CD4-positive, CD25-positive, alpha-beta regulatory T cell (primary cell): Measurements from ENCODE around the gene TSPYL4. TPM values are rescaled to one million over a fixed set of nuclear protein-coding genes. Genes with fewer than 3 reads are reported as not detected.

Source experiments
- ATAC-seq, 2 donors: fragments of 150-1000 bp; cut with Tn5 transposase; one replicate each; pipeline ENCODE4 v1.10.0; 2021; ENCODE audit warnings: low read depth in 2 of 2, moderate number of reproducible peaks in 2 of 2, moderate library complexity in 1 of 2
- DNase-seq, 3 donors: peaks; one replicate each; pipeline versions ENCODE4 v3.0.0 to v3.0.0-alpha.2; 2012 to 2022; ENCODE audit warnings: mixed read lengths in 1 of 3
- H3K27ac ChIP-seq: one replicate; pipeline ENCODE4 v1.7.0; 2013; ENCODE audit warnings: mild to moderate bottlenecking, low read length; ENCODE audit not compliant: insufficient read depth, poor library complexity, severe bottlenecking
- H3K27me3 ChIP-seq: one replicate; pipeline ENCODE4 v1.7.0; 2013; ENCODE audit warnings: low read length; ENCODE audit not compliant: control insufficient read depth, insufficient read depth
- H3K36me3 ChIP-seq: one replicate; pipeline ENCODE4 v1.7.0; 2013; ENCODE audit warnings: mild to moderate bottlenecking, low read length, moderate library complexity; ENCODE audit not compliant: control insufficient read depth, insufficient read depth
- H3K4me1 ChIP-seq: 2 replicates; pipeline ENCODE4 v1.7.0; 2013; ENCODE audit warnings: mild to moderate bottlenecking, low read length; ENCODE audit not compliant: insufficient read depth, control insufficient read depth, poor library complexity, severe bottlenecking
- H3K4me3 ChIP-seq: one replicate; pipeline ENCODE4 v1.7.0; 2013; ENCODE audit warnings: low read depth, mild to moderate bottlenecking, low read length, moderate library complexity
- H3K9me3 ChIP-seq, 2 experiments: 1 replicate in 1 of 2; 2 replicates in 1 of 2; pipeline ENCODE4 v1.7.0; 2013; ENCODE audit warnings: low read length in 2 of 2, mild to moderate bottlenecking in 1 of 2, moderate library complexity in 1 of 2; ENCODE audit not compliant: control insufficient read depth in 2 of 2
- H3K27ac Mint-ChIP-seq, 3 donors: one replicate each; pipeline ENCODE4 v1.8.0; 2020 to 2022; ENCODE audit warnings: mild to moderate bottlenecking in 3 of 3, mixed read lengths in 3 of 3, moderate library complexity in 2 of 3
- H3K27me3 Mint-ChIP-seq: one replicate; pipeline ENCODE4 v1.8.0; 2022; ENCODE audit warnings: mild to moderate bottlenecking, mixed read lengths
- H3K36me3 Mint-ChIP-seq: one replicate; pipeline ENCODE4 v1.8.0; 2020; ENCODE audit warnings: mixed read lengths
- H3K4me1 Mint-ChIP-seq, 4 donors: one replicate each; pipeline ENCODE4 v1.8.0; 2020 to 2022; ENCODE audit warnings: mixed read lengths in 4 of 4, mild to moderate bottlenecking in 1 of 4
- H3K4me3 Mint-ChIP-seq, 4 donors: one replicate each; pipeline ENCODE4 v1.8.0; 2020 to 2022; ENCODE audit warnings: mild to moderate bottlenecking in 4 of 4, mixed read lengths in 4 of 4, moderate library complexity in 3 of 4
- H3K9me3 Mint-ChIP-seq, 7 donors: one replicate each; pipeline ENCODE4 v1.8.0; 2020 to 2022; ENCODE audit warnings: mixed read lengths in 7 of 7, mild to moderate bottlenecking in 3 of 7, moderate library complexity in 2 of 7
- polyA plus RNA-seq, 4 donors: library from polyadenylated mRNA; unstranded; fragments of 300-500 nt; fragmentation: Illumina TruSeq; gene quantifications; one replicate each; pipeline ENCODE4 v1.2.3, GENCODE V29; 2021
- total RNA-seq: library from RNA; stranded (reverse); gene quantifications from one replicate; pipeline ENCODE4 v1.2.3, GENCODE V29; 2022

TSPYL4 gene
- 40.2 TPM for total RNA-seq
- polyA plus RNA-seq: 10 to 100 TPM; 11.3 to 21.1 (median 14.2) TPM

DNA sequence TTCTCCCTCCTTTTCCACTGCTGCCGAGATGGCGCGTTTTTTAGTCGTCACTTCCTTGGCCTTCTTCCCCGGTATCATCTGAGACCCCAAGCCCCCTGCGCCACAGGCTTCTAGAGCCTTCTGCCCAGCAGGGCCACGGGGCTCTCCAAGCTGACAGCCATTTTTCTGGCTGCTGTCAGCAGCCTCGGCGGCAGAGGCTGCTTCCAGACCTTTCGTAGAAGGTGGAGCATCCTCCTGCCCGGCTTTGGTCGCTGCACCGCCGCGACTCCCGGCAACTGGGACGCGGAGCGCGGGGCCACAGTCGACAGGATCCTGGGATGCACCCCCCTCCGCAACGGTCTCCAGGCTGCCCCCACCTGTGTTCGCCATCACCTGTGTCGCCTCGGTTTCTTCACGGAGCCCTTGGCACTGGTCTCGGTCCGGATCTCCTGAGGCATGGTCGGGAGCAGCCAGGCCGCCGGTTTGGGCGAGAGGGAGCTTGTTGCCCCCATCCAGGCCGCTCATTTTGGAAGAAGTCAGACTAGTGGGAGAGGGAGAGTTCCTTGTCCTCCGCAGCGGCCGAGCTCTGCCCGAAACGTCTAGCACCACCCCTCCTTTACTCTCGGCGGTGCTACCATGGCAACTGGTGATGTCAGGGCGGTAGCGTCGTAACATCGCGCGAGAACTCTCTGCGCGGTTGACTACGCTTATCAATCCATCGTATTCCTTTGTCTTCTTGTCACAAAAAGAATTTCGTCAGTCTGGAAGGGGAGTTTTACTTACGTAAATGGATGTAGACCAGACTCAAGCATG, at the start of gene TSPYL4:
Gene TSPYL4, minus strand, starts transcription at position 571 of the 792 bp plus-strand sequence. Its CDS starts 67 bp downstream, at position 504.
- ATAC-seq (peak; percentile 97 to 98), DNase-seq (peak; percentile 91 to 93 (median 91))
- Histone ChIP-seq H3K27ac (peak within 1 kb of the TSS; percentile 97), H3K27me3 (no peaks in the 10 kb centered on the region), H3K36me3 (no peaks in the 10 kb centered on the region), H3K9me3 (no peaks in the 10 kb centered on the region), H3K4me3 (peak within 1 kb of the TSS; percentile 91), H3K4me1 (peaks cover 45% of the 10 kb centered on the region)
- Mint-ChIP-seq H3K27ac (no peak within 1 kb of the TSS), H3K4me3 (no peak within 1 kb of the TSS), H3K36me3 (peaks cover 1% of the 10 kb centered on the region), H3K27me3 (no peaks in the 10 kb centered on the region), H3K4me1 (peaks cover 0 to 38% (median 19%) of the 10 kb centered on the region in 4 donors), H3K9me3 (no peaks in the 10 kb centered on the region)

DNA sequence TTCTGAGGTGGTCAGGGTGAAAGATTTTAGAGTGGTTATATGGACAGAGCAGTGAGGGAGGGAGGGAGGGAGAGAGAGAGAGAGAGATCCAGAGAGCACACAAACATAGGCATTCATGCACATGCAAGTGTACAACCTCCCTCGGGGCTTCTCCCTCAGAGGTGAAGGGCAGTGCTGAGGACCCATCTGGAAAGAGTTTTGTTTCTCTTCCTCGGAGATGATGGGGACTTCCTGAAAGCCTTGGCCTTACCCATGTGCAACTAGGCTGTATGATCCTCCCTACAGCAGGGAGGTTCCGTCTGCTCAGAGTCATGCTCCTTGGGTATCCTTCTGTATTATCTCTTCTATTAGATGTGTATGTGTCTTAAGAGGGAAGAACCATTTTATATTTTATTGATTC, 47.2 kb upstream of the TSPYL4 start:
- H3K27ac ChIP-seq: no peak overlapping the region
- H3K27me3 ChIP-seq: no peaks in the 10 kb centered on the region
- peaks cover 0 to 5% (median 0%) of the 10 kb centered on the region in 4 donors for H3K4me1 Mint-ChIP-seq
- peaks cover 5% of the 10 kb centered on the region for H3K27me3 Mint-ChIP-seq
- no peaks in the 10 kb centered on the region for H3K4me1 ChIP-seq
- H3K4me3 ChIP-seq: no peak overlapping the region
- H3K9me3 Mint-ChIP-seq: peaks cover 0 to 4% (median 0%) of the 10 kb centered on the region in 7 donors
- no peak overlapping the region for H3K4me3 Mint-ChIP-seq
- DNase-seq: no peak
- no peak overlapping the region for H3K27ac Mint-ChIP-seq
- peaks cover 0 to 6% of the 10 kb centered on the region in 2 experiments for H3K9me3 ChIP-seq
- no peak for ATAC-seq
- H3K36me3 Mint-ChIP-seq: peaks cover 5% of the 10 kb centered on the region
- no peaks in the 10 kb centered on the region for H3K36me3 ChIP-seq

DNA sequence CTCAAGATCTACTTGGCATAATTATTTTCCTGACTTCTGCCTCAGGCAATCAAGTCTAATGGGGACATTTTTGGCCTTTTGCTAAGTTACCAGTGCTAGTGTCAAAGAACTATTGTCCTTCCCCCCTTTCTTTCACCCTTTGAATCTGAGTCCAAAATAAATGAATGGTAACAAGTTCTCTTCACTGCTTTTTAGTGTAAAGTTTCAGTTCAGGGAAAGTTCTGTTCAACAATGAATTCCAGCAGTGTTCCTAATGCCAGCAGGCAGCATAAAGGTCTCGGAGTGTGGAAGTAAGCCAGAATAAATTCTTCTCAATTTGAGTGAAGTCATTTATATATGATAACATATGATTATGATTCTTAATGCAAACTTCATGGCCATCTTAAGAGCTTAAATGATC, 46.7 kb upstream of the TSPYL4 start:
- Mint-ChIP-seq H3K27ac (no peak overlapping the region), H3K9me3 (peaks cover 0 to 4% (median 0%) of the 10 kb centered on the region in 7 donors), H3K36me3 (peaks cover 5% of the 10 kb centered on the region), H3K4me1 (peaks cover 0 to 5% (median 0%) of the 10 kb centered on the region in 4 donors), H3K4me3 (no peak overlapping the region), H3K27me3 (peaks cover 5% of the 10 kb centered on the region)
- no peak for DNase-seq
- H3K36me3 ChIP-seq: no peaks in the 10 kb centered on the region
- no peaks in the 10 kb centered on the region for H3K27me3 ChIP-seq
- H3K27ac ChIP-seq: no peak overlapping the region
- no peak overlapping the region for H3K4me3 ChIP-seq
- peaks cover 0 to 6% of the 10 kb centered on the region in 2 experiments for H3K9me3 ChIP-seq
- no peaks in the 10 kb centered on the region for H3K4me1 ChIP-seq
- ATAC-seq: no peak

DNA sequence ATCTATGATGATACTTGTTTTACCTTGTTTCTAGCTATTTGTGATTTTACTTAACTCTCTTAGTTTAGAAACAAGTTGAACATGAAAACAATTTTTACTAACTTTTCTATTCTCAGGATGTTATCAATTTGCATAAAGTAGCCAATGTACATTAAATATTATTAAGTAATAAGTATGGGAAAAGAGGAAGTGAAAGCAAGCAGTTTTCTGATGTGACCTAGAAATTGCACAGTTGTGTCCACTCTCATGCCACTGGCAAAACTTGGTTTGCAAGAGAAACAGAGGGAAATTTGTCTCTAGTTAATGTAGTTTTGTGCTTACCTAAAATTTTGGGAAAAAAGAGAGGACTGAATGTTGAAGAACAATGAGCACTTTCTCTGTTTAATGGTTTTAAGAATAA, 45.1 kb upstream of the TSPYL4 start:
- no peaks in the 10 kb centered on the region for H3K27me3 ChIP-seq
- H3K27me3 Mint-ChIP-seq: peaks cover 9% of the 10 kb centered on the region
- H3K9me3 Mint-ChIP-seq: peaks cover 0 to 4% (median 0%) of the 10 kb centered on the region in 7 donors
- H3K9me3 ChIP-seq: peaks cover 0 to 6% of the 10 kb centered on the region in 2 experiments
- peaks cover 0 to 5% (median 0%) of the 10 kb centered on the region in 4 donors for H3K4me1 Mint-ChIP-seq
- H3K36me3 Mint-ChIP-seq: peaks cover 5% of the 10 kb centered on the region
- ATAC-seq (no peak), DNase-seq (no peak)
- H3K4me3 ChIP-seq: no peak overlapping the region
- H3K4me1 ChIP-seq: no peaks in the 10 kb centered on the region
- no peak overlapping the region for H3K27ac Mint-ChIP-seq
- no peak overlapping the region for H3K4me3 Mint-ChIP-seq
- no peaks in the 10 kb centered on the region for H3K36me3 ChIP-seq
- no peak overlapping the region for H3K27ac ChIP-seq

DNA sequence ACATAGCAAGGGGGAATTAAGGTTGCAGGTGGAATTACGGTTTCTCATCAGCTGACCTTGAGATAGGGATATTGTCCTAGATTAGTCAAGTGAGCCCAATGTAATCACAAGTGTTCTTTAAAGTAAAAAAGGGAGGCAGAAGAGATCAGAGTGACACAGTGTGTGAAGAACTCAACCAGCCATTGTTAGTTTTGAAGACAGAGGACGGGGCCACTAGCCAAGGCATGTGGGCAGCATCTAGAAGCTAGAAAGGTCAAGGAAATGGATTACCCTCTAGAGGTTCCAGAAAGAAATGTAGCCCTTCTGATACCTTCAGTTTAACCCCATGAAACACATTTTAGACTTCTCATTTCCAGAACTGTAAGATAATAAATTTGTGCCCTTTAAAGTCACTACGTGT, 44.4 kb upstream of the TSPYL4 start:
- no peak overlapping the region for H3K27ac ChIP-seq
- H3K4me3 ChIP-seq: no peak overlapping the region
- no peak for DNase-seq
- peaks cover 0 to 6% of the 10 kb centered on the region in 2 experiments for H3K9me3 ChIP-seq
- H3K4me1 ChIP-seq: no peaks in the 10 kb centered on the region
- Mint-ChIP-seq H3K36me3 (peaks cover 5% of the 10 kb centered on the region), H3K4me1 (peaks cover 0 to 5% (median 0%) of the 10 kb centered on the region in 4 donors), H3K27me3 (peaks cover 9% of the 10 kb centered on the region), H3K27ac (no peak overlapping the region), H3K4me3 (no peak overlapping the region), H3K9me3 (peaks cover 0 to 4% (median 0%) of the 10 kb centered on the region in 7 donors)
- H3K27me3 ChIP-seq: no peaks in the 10 kb centered on the region
- H3K36me3 ChIP-seq: no peaks in the 10 kb centered on the region
- ATAC-seq: no peak

DNA sequence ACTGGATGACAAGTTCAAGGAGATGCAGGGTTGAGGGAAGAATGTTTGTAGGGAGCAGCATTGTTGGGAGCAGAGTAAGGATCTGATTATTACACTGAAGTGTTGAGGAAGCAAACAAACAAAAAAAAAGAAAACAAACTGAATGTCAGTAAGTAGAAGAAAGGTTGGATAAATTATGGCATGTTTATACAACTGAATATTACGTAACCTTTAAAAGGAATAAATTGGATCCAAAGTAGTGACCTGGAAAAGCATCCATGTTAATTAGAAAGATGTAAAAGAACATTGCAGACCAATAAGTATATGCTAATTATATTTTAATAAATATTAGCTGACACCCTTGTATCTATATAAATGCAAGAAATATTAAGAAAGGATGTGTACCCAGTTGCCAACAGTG, 38.7 kb upstream of the TSPYL4 start:
- H3K27ac Mint-ChIP-seq: no peak overlapping the region
- Histone ChIP-seq H3K9me3 (no peaks in the 10 kb centered on the region), H3K27ac (no peak overlapping the region), H3K27me3 (no peaks in the 10 kb centered on the region), H3K4me1 (no peaks in the 10 kb centered on the region), H3K4me3 (no peak overlapping the region), H3K36me3 (no peaks in the 10 kb centered on the region)
- H3K27me3 Mint-ChIP-seq: peaks cover 9% of the 10 kb centered on the region
- no peak overlapping the region for H3K4me3 Mint-ChIP-seq
- peaks cover 0 to 2% (median 0%) of the 10 kb centered on the region in 7 donors for H3K9me3 Mint-ChIP-seq
- H3K4me1 Mint-ChIP-seq: peaks cover 0 to 5% (median 0%) of the 10 kb centered on the region in 4 donors
- ATAC-seq (no peak), DNase-seq (no peak)
- H3K36me3 Mint-ChIP-seq: no peaks in the 10 kb centered on the region

DNA sequence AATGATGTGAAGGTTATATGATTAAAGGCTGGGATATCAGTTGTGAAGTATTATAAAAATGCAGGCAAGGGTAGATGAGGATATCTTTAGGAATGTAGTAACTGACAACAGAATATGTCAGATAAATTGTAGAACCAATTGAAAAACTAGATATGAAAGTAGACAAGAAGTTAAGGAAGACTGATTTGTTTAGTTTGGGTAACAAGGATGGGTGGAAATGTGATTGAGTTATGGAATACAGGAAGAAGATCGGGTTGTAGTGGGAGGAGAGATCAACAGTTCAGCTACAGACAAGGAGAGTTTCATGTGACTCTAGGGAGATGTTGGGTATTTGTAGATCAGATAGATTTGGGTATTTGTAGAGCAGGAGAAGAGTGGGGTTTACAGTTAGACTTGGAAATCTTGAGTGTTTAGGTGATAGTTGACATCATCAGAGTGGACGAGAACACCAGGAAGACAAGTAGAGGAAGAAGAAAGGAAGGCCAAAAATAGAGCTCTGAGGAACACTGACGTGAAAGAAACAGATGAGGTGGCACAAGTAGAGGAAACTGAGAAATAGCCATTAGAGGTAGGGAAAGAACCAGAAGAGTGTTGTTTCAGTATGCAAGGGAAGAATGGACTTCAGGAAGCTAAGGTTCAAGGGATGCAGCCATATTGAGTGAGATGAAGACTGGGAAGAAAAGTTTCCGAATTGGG, 38.0 kb upstream of the TSPYL4 start:
- H3K27ac ChIP-seq: no peak overlapping the region
- no peak overlapping the region for H3K4me3 ChIP-seq
- no peaks in the 10 kb centered on the region for H3K36me3 Mint-ChIP-seq
- no peak for DNase-seq
- no peak overlapping the region for H3K4me3 Mint-ChIP-seq
- H3K27me3 ChIP-seq: no peaks in the 10 kb centered on the region
- peaks cover 0 to under 1% (median 0%) of the 10 kb centered on the region in 7 donors for H3K9me3 Mint-ChIP-seq
- no peak overlapping the region for H3K27ac Mint-ChIP-seq
- H3K36me3 ChIP-seq: no peaks in the 10 kb centered on the region
- H3K27me3 Mint-ChIP-seq: peaks cover 8% of the 10 kb centered on the region
- H3K4me1 ChIP-seq: no peaks in the 10 kb centered on the region
- ATAC-seq: no peak
- no peaks in the 10 kb centered on the region for H3K4me1 Mint-ChIP-seq
- H3K9me3 ChIP-seq: no peaks in the 10 kb centered on the region
